Peyer's patch (tissue), 4 donors: ENCODE data around the gene BCKDK. TPM values are rescaled to one million over a fixed set of nuclear protein-coding genes. Genes with fewer than 3 reads are reported as not detected.

Experiments used
- DNase-seq, 3 donors: peaks; one replicate each; pipeline ENCODE4 v3.0.0-alpha.2; 2017 to 2019
- H3K27ac ChIP-seq, 4 donors: fragments of 200-600 bp; sonication (generic); one replicate each; pipeline ENCODE4 v1.5.1; 2016 to 2019
- H3K27me3 ChIP-seq, 2 donors: fragments of 200-600 bp; sonication (generic); one replicate each; pipeline ENCODE4 v1.5.1; 2019
- H3K36me3 ChIP-seq, 3 donors: fragments of 200-600 bp; sonication (generic); one replicate each; pipeline ENCODE4 v1.5.1; 2016 to 2019
- H3K4me1 ChIP-seq, 4 donors: fragments of 200-600 bp; sonication (generic); one replicate each; pipeline ENCODE4 v1.5.1; 2016 to 2019
- H3K4me3 ChIP-seq, 4 donors: fragments of 200-600 bp; sonication (generic); 1 replicate in 3 of 4; 2 replicates in 1 of 4; pipeline ENCODE4 v1.5.1; 2016 to 2019; ENCODE audit warnings: mild to moderate bottlenecking in 1 of 4
- H3K9me3 ChIP-seq, 4 donors: fragments of 200-600 bp; sonication (generic); one replicate each; pipeline ENCODE4 v1.5.1; 2016 to 2019; ENCODE audit warnings: mild to moderate bottlenecking in 1 of 4
- POLR2A ChIP-seq, 2 donors: fragments of 450-650 bp; IDR thresholded peaks; one replicate each; pipeline ENCODE4 v1.5.1; 2017; ENCODE audit warnings: antibody characterized with exemption in 2 of 2, mild to moderate bottlenecking in 2 of 2, moderate library complexity in 2 of 2
- total RNA-seq, 4 donors: library from RNA; depleted of rRNA; stranded (reverse); fragments of >200 nt; gene quantifications; one replicate each; pipeline ENCODE4 v1.1.0, GENCODE V29; 2016
- TF ChIP-seq, protein P1 (sequence below), 6 experiments: fragments of 450-650 bp in 4 of 6; fragments of 200-600 bp in 2 of 6; sonication (generic) in 1 of 6; IDR thresholded peaks; one replicate each; pipeline ENCODE4 v1.5.1; 2017 to 2019; ENCODE audit warnings: antibody characterized with exemption in 6 of 6, mild to moderate bottlenecking in 3 of 6, moderate library complexity in 1 of 6

The BCKDK gene
- total RNA-seq, 4 donors from 2014 or later: 30.5 to 71.4 (median 41.8) TPM

GRCh38 chr16:31064882-31065461, 43.2 kb upstream of the BCKDK start:
- Histone ChIP-seq H3K4me3 (no peak overlapping the region), H3K27me3 (no peaks in the 10 kb centered on the region), H3K4me1 (peaks cover 0 to 8% (median 0%) of the 10 kb centered on the region in 4 donors), H3K27ac (peak overlapping the region in 2 of 4 donors; percentile 30 to 44), H3K9me3 (no peaks in the 10 kb centered on the region), H3K36me3 (peaks cover 0 to 27% (median 0%) of the 10 kb centered on the region in 3 donors)
- TF ChIP-seq, protein P1, sequence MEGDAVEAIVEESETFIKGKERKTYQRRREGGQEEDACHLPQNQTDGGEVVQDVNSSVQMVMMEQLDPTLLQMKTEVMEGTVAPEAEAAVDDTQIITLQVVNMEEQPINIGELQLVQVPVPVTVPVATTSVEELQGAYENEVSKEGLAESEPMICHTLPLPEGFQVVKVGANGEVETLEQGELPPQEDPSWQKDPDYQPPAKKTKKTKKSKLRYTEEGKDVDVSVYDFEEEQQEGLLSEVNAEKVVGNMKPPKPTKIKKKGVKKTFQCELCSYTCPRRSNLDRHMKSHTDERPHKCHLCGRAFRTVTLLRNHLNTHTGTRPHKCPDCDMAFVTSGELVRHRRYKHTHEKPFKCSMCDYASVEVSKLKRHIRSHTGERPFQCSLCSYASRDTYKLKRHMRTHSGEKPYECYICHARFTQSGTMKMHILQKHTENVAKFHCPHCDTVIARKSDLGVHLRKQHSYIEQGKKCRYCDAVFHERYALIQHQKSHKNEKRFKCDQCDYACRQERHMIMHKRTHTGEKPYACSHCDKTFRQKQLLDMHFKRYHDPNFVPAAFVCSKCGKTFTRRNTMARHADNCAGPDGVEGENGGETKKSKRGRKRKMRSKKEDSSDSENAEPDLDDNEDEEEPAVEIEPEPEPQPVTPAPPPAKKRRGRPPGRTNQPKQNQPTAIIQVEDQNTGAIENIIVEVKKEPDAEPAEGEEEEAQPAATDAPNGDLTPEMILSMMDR (IDR thresholded peaks at IDR 0.05): no peak
- TF ChIP-seq POLR2A (IDR thresholded peaks at IDR 0.05): no peak
- no peak for DNase-seq

DNA sequence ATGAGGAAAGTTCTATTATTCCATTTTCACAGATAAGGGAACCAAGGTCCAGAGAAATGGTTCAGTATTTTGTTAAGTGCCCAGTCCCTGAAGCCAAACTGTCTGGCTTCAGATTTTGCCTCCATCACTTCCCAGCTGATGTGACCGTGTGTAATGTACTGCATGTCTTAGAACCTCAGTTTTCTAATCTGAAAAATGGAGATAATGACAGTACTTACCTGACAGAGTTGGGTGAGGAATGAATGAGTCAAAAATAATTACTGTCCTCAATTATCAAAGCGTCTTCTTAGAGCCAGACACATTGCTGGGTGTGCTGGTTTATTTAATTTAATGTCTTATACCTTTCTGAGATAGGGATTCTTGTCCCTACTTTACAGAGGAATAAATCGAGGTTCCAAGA, 40.8 kb upstream of the BCKDK start:
- Histone ChIP-seq H3K9me3 (no peaks in the 10 kb centered on the region), H3K4me1 (peaks cover 0 to 20% (median 4%) of the 10 kb centered on the region in 4 donors), H3K27me3 (no peaks in the 10 kb centered on the region), H3K36me3 (peaks cover 0 to 11% (median 0%) of the 10 kb centered on the region in 3 donors), H3K27ac (no peak overlapping the region), H3K4me3 (no peak overlapping the region)
- no peak for TF ChIP-seq POLR2A (IDR thresholded peaks at IDR 0.05)
- TF ChIP-seq, protein P1 (IDR thresholded peaks at IDR 0.05): no peak
- DNase-seq: no peak

GRCh38 chr16:31071861-31072260, 36.3 kb upstream of the BCKDK start:
- H3K27ac ChIP-seq: peak overlapping the region in 1 of 4 donors; percentile 95
- DNase-seq: no peak
- peaks cover 0 to 8% (median 0%) of the 10 kb centered on the region in 3 donors for H3K36me3 ChIP-seq
- H3K9me3 ChIP-seq: no peaks in the 10 kb centered on the region
- TF ChIP-seq POLR2A (IDR thresholded peaks at IDR 0.05): no peak
- TF ChIP-seq, protein P1 (IDR thresholded peaks at IDR 0.05): no peak
- no peaks in the 10 kb centered on the region for H3K27me3 ChIP-seq
- H3K4me1 ChIP-seq: peaks cover 4 to 30% (median 6%) of the 10 kb centered on the region in 4 donors
- peak overlapping the region in 2 of 4 donors; percentile 92 to 94 for H3K4me3 ChIP-seq

DNA sequence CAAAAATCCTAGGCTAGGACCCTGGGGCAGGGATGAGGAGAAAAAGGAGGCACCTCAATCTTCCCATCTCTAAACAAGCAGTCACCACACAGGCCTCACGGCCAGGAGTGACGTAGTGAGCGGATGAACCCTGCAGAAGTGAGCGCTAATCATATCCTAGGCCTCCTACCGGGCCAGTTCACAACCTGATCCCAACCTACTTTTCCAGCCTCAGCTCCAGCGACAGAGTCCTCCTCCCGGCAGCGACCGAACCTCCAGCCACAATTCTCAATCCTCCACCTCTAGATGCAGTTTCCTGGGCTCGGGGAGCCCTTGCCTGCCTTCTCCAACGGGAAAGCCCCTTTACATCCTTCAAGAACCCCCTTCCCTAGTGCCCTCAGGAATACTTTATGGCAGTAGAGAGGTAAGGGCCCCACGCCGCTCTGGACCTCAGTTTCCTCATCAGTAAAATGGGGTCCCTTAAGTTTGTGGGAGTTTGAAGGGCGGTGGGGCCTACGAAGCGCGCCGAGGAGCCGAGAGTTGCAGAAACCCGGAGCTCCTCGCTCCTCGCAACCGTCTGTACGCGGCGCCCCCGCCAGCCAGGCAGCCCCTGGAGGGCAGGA, 35.5 kb upstream of the BCKDK start:
- no peak for TF ChIP-seq POLR2A (IDR thresholded peaks at IDR 0.05)
- TF ChIP-seq, protein P1 (IDR thresholded peaks at IDR 0.05): peak in 1 of 6 experiments; percentile 4
- H3K27me3 ChIP-seq: no peaks in the 10 kb centered on the region
- peak overlapping the region; percentile 89 to 96 (median 95) for H3K27ac ChIP-seq
- peaks cover 0 to 16% (median 0%) of the 10 kb centered on the region in 3 donors for H3K36me3 ChIP-seq
- no peaks in the 10 kb centered on the region for H3K9me3 ChIP-seq
- DNase-seq: peak; percentile 33 to 67 (median 49)
- peaks cover 4 to 30% (median 6%) of the 10 kb centered on the region in 4 donors for H3K4me1 ChIP-seq
- peak overlapping the region; percentile 76 to 96 (median 93) for H3K4me3 ChIP-seq

GRCh38 chr16:31073142-31073969, 34.8 kb upstream of the BCKDK start:
- TF ChIP-seq, protein P1 (IDR thresholded peaks at IDR 0.05): peak in 1 of 6 experiments; percentile 8
- TF ChIP-seq POLR2A (IDR thresholded peaks at IDR 0.05): peak in 1 of 2 donors; percentile 7
- H3K4me3 ChIP-seq: peak overlapping the region; percentile 76 to 96 (median 93)
- peak; percentile 92 to 97 (median 94) for DNase-seq
- peaks cover 4 to 30% (median 6%) of the 10 kb centered on the region in 4 donors for H3K4me1 ChIP-seq
- H3K27me3 ChIP-seq: no peaks in the 10 kb centered on the region
- H3K36me3 ChIP-seq: peaks cover 0 to 23% (median 0%) of the 10 kb centered on the region in 3 donors
- H3K9me3 ChIP-seq: no peaks in the 10 kb centered on the region
- H3K27ac ChIP-seq: peak overlapping the region; percentile 89 to 96 (median 95)
